Measurements from ENCODE around the gene KIF27. TPM values are rescaled to one million over a fixed set of nuclear protein-coding genes. Genes with fewer than 3 reads are reported as not detected.

The KIF27 gene
- total and polyA plus RNA-seq, 4 donors: 0.55 to 5.1 (median 1.6) TPM

- Histone ChIP-seq H3K4me3 (ENCODE audit: low read depth in 1 of 3, low read length in 3 of 3) (no peak overlapping the region), H3K27ac (ENCODE audit: low read depth in 1 of 2, low read length in 2 of 2) (no peak overlapping the region), H3K27me3 (ENCODE audit: control insufficient read depth in 4 of 4, insufficient read depth in 4 of 4, low read length in 3 of 4) (no peaks in the 10 kb centered on the region), H3K36me3 (ENCODE audit: control insufficient read depth in 4 of 4, insufficient read depth in 3 of 4, low read depth in 1 of 4, low read length in 3 of 4) (no peaks in the 10 kb centered on the region), H3K9me3 (ENCODE audit: control insufficient read depth in 4 of 4, low read length in 3 of 4) (no peaks in the 10 kb centered on the region), H3K4me1 (ENCODE audit: control insufficient read depth in 4 of 4, insufficient read depth in 4 of 4, low read length in 3 of 4) (peaks cover 4 to 9% (median 6%) of the 10 kb centered on the region in 4 donors), H3K9ac (ENCODE audit: low read depth in 1 of 2, low read length in 2 of 2) (no peak overlapping the region)
- WGBS: 95% methylated on average over 5 of the region's 5 CpGs
- no peak for TF ChIP-seq RXRA (IDR thresholded peaks at IDR 0.05)
- no peak for TF ChIP-seq GABPA (IDR thresholded peaks at IDR 0.05 in 1 of 2, conservative IDR thresholded peaks at IDR 0.05 in 1 of 2)
- TF ChIP-seq NR2F2 (IDR thresholded peaks at IDR 0.05): no peak
- no peak for TF ChIP-seq REST (IDR thresholded peaks at IDR 0.05)
- TF ChIP-seq ZBTB33 (IDR thresholded peaks at IDR 0.05): no peak
- no peak for TF ChIP-seq MAX (IDR thresholded peaks at IDR 0.05)
- no peak for TF ChIP-seq ATF3 (IDR thresholded peaks at IDR 0.05)
- no peak for TF ChIP-seq YY1 (IDR thresholded peaks at IDR 0.05)
- no peak for TF ChIP-seq CTCF (IDR thresholded peaks at IDR 0.05; ENCODE audit: low read depth, low read length, missing input control)
- TF ChIP-seq SP1 (IDR thresholded peaks at IDR 0.05): no peak
- no peak for TF ChIP-seq TAF1 (conservative IDR thresholded peaks at IDR 0.05)
- no peak for TF ChIP-seq RAD21 (IDR thresholded peaks at IDR 0.05)
- no peak for TF ChIP-seq HNF4A (conservative IDR thresholded peaks at IDR 0.05)
- no peak for TF ChIP-seq FOXA1 (IDR thresholded peaks at IDR 0.05)
- TF ChIP-seq EGR1 (IDR thresholded peaks at IDR 0.05; ENCODE audit: low read depth in 2 of 2): no peak
- TF ChIP-seq FOXA2 (IDR thresholded peaks at IDR 0.05): no peak
- no peak for DNase-seq (ENCODE audit: low spot score)
Observed at GRCh38 chr9:83932851-83933250, 11.6 kb upstream of the KIF27 start.

GRCh38 chr9:83932011-83932410 is 10.8 kb upstream of the KIF27 start:
- H3K36me3 ChIP-seq (ENCODE audit: control insufficient read depth in 4 of 4, insufficient read depth in 3 of 4, low read depth in 1 of 4, low read length in 3 of 4): no peaks in the 10 kb centered on the region
- no peaks in the 10 kb centered on the region for H3K27me3 ChIP-seq (ENCODE audit: control insufficient read depth in 4 of 4, insufficient read depth in 4 of 4, low read length in 3 of 4)
- H3K9me3 ChIP-seq (ENCODE audit: control insufficient read depth in 4 of 4, low read length in 3 of 4): no peaks in the 10 kb centered on the region
- no peak overlapping the region for H3K4me3 ChIP-seq (ENCODE audit: low read depth in 1 of 3, low read length in 3 of 3)
- DNase-seq (ENCODE audit: low spot score): no peak
- H3K4me1 ChIP-seq (ENCODE audit: control insufficient read depth in 4 of 4, insufficient read depth in 4 of 4, low read length in 3 of 4): peaks cover 4 to 9% (median 6%) of the 10 kb centered on the region in 4 donors
- no peak overlapping the region for H3K27ac ChIP-seq (ENCODE audit: low read depth in 1 of 2, low read length in 2 of 2)
- no peak for TF ChIP-seq HNF4G (IDR thresholded peaks at IDR 0.05)
- TF ChIP-seq ATF3 (IDR thresholded peaks at IDR 0.05): no peak
- no peak for TF ChIP-seq JUND (IDR thresholded peaks at IDR 0.05)
- no peak for TF ChIP-seq EGR1 (IDR thresholded peaks at IDR 0.05; ENCODE audit: low read depth in 2 of 2)
- TF ChIP-seq ZBTB33 (IDR thresholded peaks at IDR 0.05): no peak
- no peak for TF ChIP-seq TAF1 (conservative IDR thresholded peaks at IDR 0.05)
- TF ChIP-seq FOXA2 (IDR thresholded peaks at IDR 0.05): no peak
- TF ChIP-seq GABPA (IDR thresholded peaks at IDR 0.05 in 1 of 2, conservative IDR thresholded peaks at IDR 0.05 in 1 of 2): no peak
- TF ChIP-seq MAX (IDR thresholded peaks at IDR 0.05): no peak
- TF ChIP-seq RXRA (IDR thresholded peaks at IDR 0.05): no peak
- no peak overlapping the region for H3K9ac ChIP-seq (ENCODE audit: low read depth in 1 of 2, low read length in 2 of 2)
- 89% methylated on average over 2 of the region's 2 CpGs for WGBS

Data from liver (tissue), 9 donors.